GM23338 (cell line): ENCODE results near the gene TYW5. TPM values are rescaled to one million over a fixed set of nuclear protein-coding genes. Genes with fewer than 3 reads are reported as not detected.

Experiments used
- ATAC-seq: fragments of 200-7000 bp; cut with Tn5 transposase; 3 replicates; pipeline ENCODE4 v1.9.1; 2020
- DNase-seq: peaks from one replicate; pipeline ENCODE4 v3.0.0-alpha.2; 2015; ENCODE audit warnings: low spot score
- H2AFZ ChIP-seq: fragments of 200-600 bp; sonication (generic); 2 replicates; pipeline ENCODE4 v1.8.0; 2016; ENCODE audit warnings: antibody characterized with exemption, mild to moderate bottlenecking, moderate library complexity
- H3F3A ChIP-seq: fragments of 200-600 bp; sonication (generic); replicated peaks from 2 replicates; pipeline ENCODE4 v1.8.0; 2017; ENCODE audit warnings: antibody characterized with exemption, mixed run types, low read depth
- H3K27ac ChIP-seq: fragments of 200-600 bp; sonication (generic); 2 replicates; pipeline ENCODE4 v1.6.1; 2016; ENCODE audit warnings: low read depth
- H3K27me3 ChIP-seq: fragments of 200-600 bp; sonication (generic); 2 replicates; pipeline ENCODE4 v1.8.0; 2016; ENCODE audit warnings: mild to moderate bottlenecking, mixed run types, moderate library complexity; ENCODE audit not compliant: insufficient read depth
- H3K36me3 ChIP-seq: fragments of 200-600 bp; sonication (generic); 2 replicates; pipeline ENCODE4 v1.8.0; 2016; ENCODE audit warnings: mild to moderate bottlenecking; ENCODE audit not compliant: insufficient read depth
- H3K4me1 ChIP-seq: fragments of 200-600 bp; sonication (generic); 2 replicates; pipeline ENCODE4 v1.8.0; 2016; ENCODE audit warnings: mild to moderate bottlenecking, moderate library complexity; ENCODE audit not compliant: insufficient read depth
- H3K4me2 ChIP-seq: fragments of 200-600 bp; sonication (generic); 2 replicates; pipeline ENCODE4 v1.7.1; 2017; ENCODE audit warnings: mixed run types
- H3K4me3 ChIP-seq: fragments of 200-600 bp; sonication (generic); 2 replicates; pipeline ENCODE4 v1.6.1; 2016; ENCODE audit warnings: mixed run types
- H3K79me2 ChIP-seq: fragments of 200-600 bp; sonication (generic); replicated peaks from 2 replicates; pipeline ENCODE4 v1.8.0; 2017; ENCODE audit warnings: mild to moderate bottlenecking; ENCODE audit not compliant: insufficient read depth
- H3K9me2 ChIP-seq: fragments of 200-600 bp; sonication (generic); 2 replicates; pipeline ENCODE4 v1.8.0; 2017; ENCODE audit not compliant: insufficient read depth
- H4K20me1 ChIP-seq: fragments of 200-600 bp; sonication (generic); replicated peaks from 2 replicates; pipeline ENCODE4 v1.8.0; 2017; ENCODE audit warnings: mild to moderate bottlenecking; ENCODE audit not compliant: insufficient read depth
- H3K27ac Mint-ChIP-seq: 2 replicates; pipeline ENCODE4 v1.8.0; 2020; ENCODE audit warnings: inconsistent platforms, mild to moderate bottlenecking, moderate library complexity, mixed read lengths
- H3K27me3 Mint-ChIP-seq: 3 replicates; pipeline ENCODE4 v1.8.0; 2022; ENCODE audit warnings: low read depth, mild to moderate bottlenecking, moderate library complexity, mixed read lengths, inconsistent platforms; ENCODE audit not compliant: insufficient read depth, poor library complexity
- H3K36me3 Mint-ChIP-seq: 3 replicates; pipeline ENCODE4 v1.8.0; 2021; ENCODE audit warnings: low read depth, mild to moderate bottlenecking, inconsistent platforms, moderate library complexity, mixed read lengths
- H3K4me1 Mint-ChIP-seq: 3 replicates; pipeline ENCODE4 v1.8.0; 2020; ENCODE audit warnings: mild to moderate bottlenecking, inconsistent platforms, mixed read lengths
- H3K4me3 Mint-ChIP-seq: 3 replicates; pipeline ENCODE4 v1.8.0; 2021; ENCODE audit warnings: moderate library complexity, mild to moderate bottlenecking, inconsistent platforms, mixed read lengths
- H3K9me3 Mint-ChIP-seq: 3 replicates; pipeline ENCODE4 v1.8.0; 2020; ENCODE audit warnings: moderate library complexity, mild to moderate bottlenecking, inconsistent platforms, mixed read lengths
- EZH2 ChIP-seq: fragments of 200-600 bp; sonication (generic); IDR thresholded peaks from one replicate; pipeline ENCODE4 v1.8.0; 2017; ENCODE audit warnings: antibody characterized with exemption, mild to moderate bottlenecking, low read depth; ENCODE audit not compliant: unreplicated experiment
- EZH2phosphoT487 ChIP-seq: fragments of 200-600 bp; sonication (generic); IDR thresholded peaks from one replicate; pipeline ENCODE4 v1.8.1; 2018; ENCODE audit warnings: antibody characterized with exemption; ENCODE audit not compliant: unreplicated experiment
- JUNB ChIP-seq: IDR thresholded peaks from one replicate; pipeline ENCODE4 v1.6.1; 2016; ENCODE audit warnings: antibody characterized with exemption; ENCODE audit not compliant: unreplicated experiment
- NANOG ChIP-seq: IDR thresholded peaks from 2 replicates; pipeline ENCODE4 v1.6.1; 2016; ENCODE audit warnings: antibody characterized with exemption, borderline replicate concordance
- POLR2AphosphoS5 ChIP-seq: IDR thresholded peaks from 2 replicates; pipeline ENCODE4 v1.6.1; 2016; ENCODE audit warnings: antibody characterized with exemption, low read depth
- ZNF114 ChIP-seq: fragments of 250-450 bp; sonication (Bioruptor Pico); IDR thresholded peaks from 2 replicates; pipeline ENCODE4 v1.5.0; 2020; ENCODE audit warnings: mild to moderate bottlenecking, moderate library complexity
- ZNF331 ChIP-seq: fragments of 250-450 bp; sonication (Bioruptor Pico); IDR thresholded peaks from 2 replicates; pipeline ENCODE4 v1.5.0; 2020; ENCODE audit warnings: low read depth, mild to moderate bottlenecking, moderate library complexity
- polyA plus RNA-seq: library from polyadenylated mRNA; unstranded; fragments of >200 nt; fragmentation: Nextera tagmentation; extraction: Ambion mirVana; gene quantifications from 2 replicates; pipeline ENCODE4 v1.2.1, GENCODE V29; 2016
- total RNA-seq: library from RNA; depleted of rRNA; stranded (reverse); fragments of >200 nt; shearing (Covaris generic); gene quantifications from 2 replicates; pipeline ENCODE4 v1.2.3, GENCODE V29; 2014
- TF ChIP-seq, protein P1 (sequence below), 2 experiments: fragments of 200-600 bp in 1 of 2; sonication (generic) in 1 of 2; conservative IDR thresholded peaks; 2 replicates each; pipeline versions ENCODE4 v1.5.1 to v1.6.1; 2016 to 2017; ENCODE audit warnings: antibody characterized with exemption in 2 of 2, low read depth in 2 of 2, mild to moderate bottlenecking in 2 of 2, moderate library complexity in 1 of 2
- TF ChIP-seq, protein P2 (sequence below): IDR thresholded peaks from 2 replicates; pipeline ENCODE4 v1.6.1; 2016; ENCODE audit warnings: antibody characterized with exemption
- TF ChIP-seq, protein P3 (sequence below): fragments of 250-450 bp; sonication (Bioruptor Pico); IDR thresholded peaks from 2 replicates; pipeline ENCODE4 v1.5.0; 2020; ENCODE audit warnings: mild to moderate bottlenecking, moderate library complexity

The TYW5 gene
- total and polyA plus RNA-seq, 2 experiments from 2014 or later, result 12.4 to 19.6 TPM

DNA sequence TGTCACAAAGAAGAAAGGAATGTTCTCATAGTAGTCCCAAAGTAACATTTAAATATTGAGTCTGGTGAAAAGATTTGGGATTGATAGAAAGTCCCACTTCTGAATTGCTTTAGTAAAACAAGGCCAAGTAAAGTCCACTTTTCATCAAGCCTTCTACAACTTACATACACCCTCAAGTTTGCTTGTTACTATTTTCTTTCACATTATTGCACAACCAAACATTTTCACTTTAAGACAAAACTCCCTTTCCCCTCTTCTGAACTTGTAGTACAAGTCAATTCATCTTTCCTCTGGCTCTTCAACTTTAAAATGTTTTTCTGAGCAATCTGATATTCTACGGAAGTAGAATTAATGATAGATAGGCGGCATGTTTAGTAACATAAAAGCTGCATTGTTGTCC lies 11.1 kb upstream of the TYW5 start (continued):
- TF ChIP-seq ZNF114 (CRISPR knock-in tag) (no peak), JUNB (no peak), ZNF331 (CRISPR knock-in tag) (no peak), NANOG (no peak), EZH2 (no peak), EZH2phosphoT487 (no peak)
- TF ChIP-seq, protein P1, sequence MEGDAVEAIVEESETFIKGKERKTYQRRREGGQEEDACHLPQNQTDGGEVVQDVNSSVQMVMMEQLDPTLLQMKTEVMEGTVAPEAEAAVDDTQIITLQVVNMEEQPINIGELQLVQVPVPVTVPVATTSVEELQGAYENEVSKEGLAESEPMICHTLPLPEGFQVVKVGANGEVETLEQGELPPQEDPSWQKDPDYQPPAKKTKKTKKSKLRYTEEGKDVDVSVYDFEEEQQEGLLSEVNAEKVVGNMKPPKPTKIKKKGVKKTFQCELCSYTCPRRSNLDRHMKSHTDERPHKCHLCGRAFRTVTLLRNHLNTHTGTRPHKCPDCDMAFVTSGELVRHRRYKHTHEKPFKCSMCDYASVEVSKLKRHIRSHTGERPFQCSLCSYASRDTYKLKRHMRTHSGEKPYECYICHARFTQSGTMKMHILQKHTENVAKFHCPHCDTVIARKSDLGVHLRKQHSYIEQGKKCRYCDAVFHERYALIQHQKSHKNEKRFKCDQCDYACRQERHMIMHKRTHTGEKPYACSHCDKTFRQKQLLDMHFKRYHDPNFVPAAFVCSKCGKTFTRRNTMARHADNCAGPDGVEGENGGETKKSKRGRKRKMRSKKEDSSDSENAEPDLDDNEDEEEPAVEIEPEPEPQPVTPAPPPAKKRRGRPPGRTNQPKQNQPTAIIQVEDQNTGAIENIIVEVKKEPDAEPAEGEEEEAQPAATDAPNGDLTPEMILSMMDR (conservative IDR thresholded peaks at IDR 0.05; ENCODE audit: low read depth in 2 of 2), result no peak
- TF ChIP-seq, protein P2, sequence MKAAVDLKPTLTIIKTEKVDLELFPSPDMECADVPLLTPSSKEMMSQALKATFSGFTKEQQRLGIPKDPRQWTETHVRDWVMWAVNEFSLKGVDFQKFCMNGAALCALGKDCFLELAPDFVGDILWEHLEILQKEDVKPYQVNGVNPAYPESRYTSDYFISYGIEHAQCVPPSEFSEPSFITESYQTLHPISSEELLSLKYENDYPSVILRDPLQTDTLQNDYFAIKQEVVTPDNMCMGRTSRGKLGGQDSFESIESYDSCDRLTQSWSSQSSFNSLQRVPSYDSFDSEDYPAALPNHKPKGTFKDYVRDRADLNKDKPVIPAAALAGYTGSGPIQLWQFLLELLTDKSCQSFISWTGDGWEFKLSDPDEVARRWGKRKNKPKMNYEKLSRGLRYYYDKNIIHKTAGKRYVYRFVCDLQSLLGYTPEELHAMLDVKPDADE, result no peak

DNA sequence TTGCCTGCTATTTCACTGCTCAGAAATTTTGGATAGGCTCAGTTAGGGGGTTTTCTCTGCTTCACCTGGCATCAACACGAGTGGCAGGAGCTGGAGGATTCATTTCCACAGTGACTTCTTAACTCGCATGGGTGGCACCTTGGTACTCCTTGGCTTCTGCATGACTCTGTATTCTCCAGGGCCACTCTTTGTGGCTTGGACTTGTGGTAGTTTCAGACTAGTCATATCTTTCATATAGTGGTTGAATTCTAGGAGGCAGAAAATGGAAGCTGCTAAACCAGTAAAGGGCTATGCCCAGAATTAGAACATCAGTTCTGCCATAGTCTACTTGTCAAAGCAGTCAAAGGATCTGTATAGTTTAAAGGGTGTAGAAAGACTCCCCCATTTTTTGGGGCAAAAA lies 6.9 kb upstream of the TYW5 start:
- Mint-ChIP-seq H3K9me3 (no peaks in the 10 kb centered on the region), H3K4me3 (no peak overlapping the region), H3K27me3 (no peaks in the 10 kb centered on the region), H3K36me3 (peaks cover 55% of the 10 kb centered on the region), H3K4me1 (peaks cover 6% of the 10 kb centered on the region), H3K27ac (no peak overlapping the region)
- Histone ChIP-seq H3K4me2 (no peak overlapping the region), H3F3A (no peaks in the 10 kb centered on the region), H3K4me3 (no peak overlapping the region), H3K4me1 (peaks cover under 1% of the 10 kb centered on the region; the same call in 1 of the 2 replicates), H3K27ac (no peak overlapping the region), H4K20me1 (no peaks in the 10 kb centered on the region; the same call in none of the 2 replicates), H3K36me3 (peaks cover 63% of the 10 kb centered on the region), H3K27me3 (no peaks in the 10 kb centered on the region), H3K9me2 (no peaks in the 10 kb centered on the region), H3K79me2 (peaks cover 20% of the 10 kb centered on the region), H2AFZ (no peak overlapping the region)
- no peak for TF ChIP-seq ZNF331 (CRISPR knock-in tag)
- DNase-seq (no peak), ATAC-seq (no peak)

DNA sequence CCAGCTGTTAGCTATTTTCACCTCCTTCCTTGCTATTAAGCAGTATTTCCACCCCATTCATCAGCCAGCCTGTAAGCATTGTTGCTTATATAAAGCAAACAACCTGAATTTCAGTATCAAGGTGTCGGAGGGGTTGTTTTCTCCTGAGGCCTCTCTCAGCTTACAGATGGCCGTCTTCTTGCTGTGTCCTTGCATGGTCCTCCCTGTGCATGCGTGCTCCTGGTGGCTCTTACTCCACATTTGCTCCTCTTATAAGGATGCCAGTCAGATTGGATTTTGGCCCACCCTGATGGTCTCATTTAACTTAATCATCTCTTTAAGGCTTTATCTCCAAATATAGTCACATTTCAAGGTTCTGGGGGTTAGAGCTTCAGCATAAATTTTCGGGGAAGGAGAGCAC lies 2.7 kb upstream of the TYW5 start:
- Histone ChIP-seq H4K20me1 (no peaks in the 10 kb centered on the region; the same call in none of the 2 replicates), H3K36me3 (peaks cover 41% of the 10 kb centered on the region), H3K4me3 (peak overlapping the region; percentile 77; the same call in 1 of the 2 replicates), H3K9me2 (no peaks in the 10 kb centered on the region), H3K27ac (no peak overlapping the region), H3K4me2 (peak overlapping the region; percentile 83), H3K4me1 (peaks cover 16% of the 10 kb centered on the region), H2AFZ (no peak overlapping the region), H3F3A (no peaks in the 10 kb centered on the region), H3K27me3 (no peaks in the 10 kb centered on the region), H3K79me2 (peaks cover 56% of the 10 kb centered on the region)
- ATAC-seq, result no peak
- Mint-ChIP-seq H3K27me3 (peaks cover 16% of the 10 kb centered on the region), H3K9me3 (no peaks in the 10 kb centered on the region), H3K36me3 (peaks cover 42% of the 10 kb centered on the region), H3K4me3 (peak overlapping the region; percentile 8; the same call in 1 of the 3 replicates), H3K27ac (no peak overlapping the region), H3K4me1 (peaks cover 25% of the 10 kb centered on the region)
- DNase-seq, result no peak
- no peak for TF ChIP-seq ZNF331 (CRISPR knock-in tag)
- TF ChIP-seq, protein P3, sequence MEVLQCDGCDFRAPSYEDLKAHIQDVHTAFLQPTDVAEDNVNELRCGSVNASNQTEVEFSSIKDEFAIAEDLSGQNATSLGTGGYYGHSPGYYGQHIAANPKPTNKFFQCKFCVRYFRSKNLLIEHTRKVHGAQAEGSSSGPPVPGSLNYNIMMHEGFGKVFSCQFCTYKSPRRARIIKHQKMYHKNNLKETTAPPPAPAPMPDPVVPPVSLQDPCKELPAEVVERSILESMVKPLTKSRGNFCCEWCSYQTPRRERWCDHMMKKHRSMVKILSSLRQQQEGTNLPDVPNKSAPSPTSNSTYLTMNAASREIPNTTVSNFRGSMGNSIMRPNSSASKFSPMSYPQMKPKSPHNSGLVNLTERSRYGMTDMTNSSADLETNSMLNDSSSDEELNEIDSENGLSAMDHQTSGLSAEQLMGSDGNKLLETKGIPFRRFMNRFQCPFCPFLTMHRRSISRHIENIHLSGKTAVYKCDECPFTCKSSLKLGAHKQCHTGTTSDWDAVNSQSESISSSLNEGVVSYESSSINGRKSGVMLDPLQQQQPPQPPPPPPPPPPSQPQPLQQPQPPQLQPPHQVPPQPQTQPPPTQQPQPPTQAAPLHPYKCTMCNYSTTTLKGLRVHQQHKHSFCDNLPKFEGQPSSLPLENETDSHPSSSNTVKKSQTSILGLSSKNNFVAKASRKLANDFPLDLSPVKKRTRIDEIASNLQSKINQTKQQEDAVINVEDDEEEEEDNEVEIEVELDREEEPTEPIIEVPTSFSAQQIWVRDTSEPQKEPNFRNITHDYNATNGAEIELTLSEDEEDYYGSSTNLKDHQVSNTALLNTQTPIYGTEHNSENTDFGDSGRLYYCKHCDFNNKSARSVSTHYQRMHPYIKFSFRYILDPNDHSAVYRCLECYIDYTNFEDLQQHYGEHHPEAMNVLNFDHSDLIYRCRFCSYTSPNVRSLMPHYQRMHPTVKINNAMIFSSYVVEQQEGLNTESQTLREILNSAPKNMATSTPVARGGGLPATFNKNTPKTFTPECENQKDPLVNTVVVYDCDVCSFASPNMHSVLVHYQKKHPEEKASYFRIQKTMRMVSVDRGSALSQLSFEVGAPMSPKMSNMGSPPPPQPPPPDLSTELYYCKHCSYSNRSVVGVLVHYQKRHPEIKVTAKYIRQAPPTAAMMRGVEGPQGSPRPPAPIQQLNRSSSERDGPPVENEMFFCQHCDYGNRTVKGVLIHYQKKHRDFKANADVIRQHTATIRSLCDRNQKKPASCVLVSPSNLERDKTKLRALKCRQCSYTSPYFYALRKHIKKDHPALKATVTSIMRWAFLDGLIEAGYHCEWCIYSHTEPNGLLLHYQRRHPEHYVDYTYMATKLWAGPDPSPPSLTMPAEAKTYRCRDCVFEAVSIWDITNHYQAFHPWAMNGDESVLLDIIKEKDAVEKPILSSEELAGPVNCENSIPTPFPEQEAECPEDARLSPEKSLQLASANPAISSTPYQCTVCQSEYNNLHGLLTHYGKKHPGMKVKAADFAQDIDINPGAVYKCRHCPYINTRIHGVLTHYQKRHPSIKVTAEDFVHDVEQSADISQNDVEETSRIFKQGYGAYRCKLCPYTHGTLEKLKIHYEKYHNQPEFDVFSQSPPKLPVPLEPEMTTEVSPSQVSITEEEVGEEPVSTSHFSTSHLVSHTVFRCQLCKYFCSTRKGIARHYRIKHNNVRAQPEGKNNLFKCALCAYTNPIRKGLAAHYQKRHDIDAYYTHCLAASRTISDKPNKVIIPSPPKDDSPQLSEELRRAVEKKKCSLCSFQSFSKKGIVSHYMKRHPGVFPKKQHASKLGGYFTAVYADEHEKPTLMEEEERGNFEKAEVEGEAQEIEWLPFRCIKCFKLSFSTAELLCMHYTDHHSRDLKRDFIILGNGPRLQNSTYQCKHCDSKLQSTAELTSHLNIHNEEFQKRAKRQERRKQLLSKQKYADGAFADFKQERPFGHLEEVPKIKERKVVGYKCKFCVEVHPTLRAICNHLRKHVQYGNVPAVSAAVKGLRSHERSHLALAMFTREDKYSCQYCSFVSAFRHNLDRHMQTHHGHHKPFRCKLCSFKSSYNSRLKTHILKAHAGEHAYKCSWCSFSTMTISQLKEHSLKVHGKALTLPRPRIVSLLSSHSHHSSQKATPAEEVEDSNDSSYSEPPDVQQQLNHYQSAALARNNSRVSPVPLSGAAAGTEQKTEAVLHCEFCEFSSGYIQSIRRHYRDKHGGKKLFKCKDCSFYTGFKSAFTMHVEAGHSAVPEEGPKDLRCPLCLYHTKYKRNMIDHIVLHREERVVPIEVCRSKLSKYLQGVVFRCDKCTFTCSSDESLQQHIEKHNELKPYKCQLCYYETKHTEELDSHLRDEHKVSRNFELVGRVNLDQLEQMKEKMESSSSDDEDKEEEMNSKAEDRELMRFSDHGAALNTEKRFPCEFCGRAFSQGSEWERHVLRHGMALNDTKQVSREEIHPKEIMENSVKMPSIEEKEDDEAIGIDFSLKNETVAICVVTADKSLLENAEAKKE (CRISPR knock-in tag), result no peak
- no peak for TF ChIP-seq POLR2AphosphoS5
